Thoracic aorta (tissue), 2 donors: Measurements from ENCODE around the gene HOXC11. TPM values are rescaled to one million over a fixed set of nuclear protein-coding genes. Genes with fewer than 3 reads are reported as not detected.

Source experiments
- ATAC-seq: fragments of 150-250 bp; one replicate; pipeline ENCODE4 v1.8.0; 2017; ENCODE audit warnings: low read depth; ENCODE audit not compliant: insufficient number of reproducible peaks, low FRiP score
- DNase-seq: peaks from one replicate; pipeline ENCODE4 v3.0.0-alpha.2; 2020; ENCODE audit warnings: low spot score
- H3K27ac ChIP-seq, 2 donors: fragments of 200-600 bp; sonication (generic); 1 replicate in 1 of 2; 2 replicates in 1 of 2; pipeline ENCODE4 v1.5.1; 2016; ENCODE audit warnings: mild to moderate bottlenecking in 2 of 2, moderate library complexity in 2 of 2
- H3K27me3 ChIP-seq: fragments of 200-600 bp; sonication (generic); replicated peaks from 2 replicates; pipeline ENCODE4 v1.6.0; 2016; ENCODE audit warnings: mild to moderate bottlenecking; ENCODE audit not compliant: insufficient read depth
- H3K36me3 ChIP-seq: fragments of 200-600 bp; sonication (generic); one replicate; pipeline ENCODE4 v1.5.1; 2016
- H3K4me1 ChIP-seq, 2 donors: fragments of 200-600 bp; sonication (generic); 1 replicate in 1 of 2; 2 replicates in 1 of 2; pipeline versions ENCODE4 v1.5.1 to v1.6.0; 2016; ENCODE audit warnings: low read depth in 2 of 2, mild to moderate bottlenecking in 1 of 2; ENCODE audit not compliant: control insufficient read depth in 1 of 2
- H3K4me3 ChIP-seq: fragments of 200-600 bp; sonication (generic); 2 replicates; pipeline ENCODE4 v1.5.1; 2016; ENCODE audit warnings: mild to moderate bottlenecking
- H3K9me3 ChIP-seq: fragments of 200-600 bp; sonication (generic); 2 replicates; pipeline ENCODE4 v1.5.1; 2016
- CTCF ChIP-seq: fragments of 200-600 bp; sonication (generic); IDR thresholded peaks from one replicate; pipeline ENCODE4 v1.5.1; 2019; ENCODE audit warnings: antibody characterized with exemption
- total RNA-seq, 2 donors: library from RNA; depleted of rRNA; stranded (reverse); fragments of >200 nt; gene quantifications; one replicate each; pipeline versions ENCODE4 v1.1.0 to v1.2.3, GENCODE V29; 2016

HOXC11 gene
- total RNA-seq, 2 donors from 2014 or later, result not detected

GRCh38 chr12:53974084-53975063 is 1.4 kb downstream of the HOXC11 start, which contains the start of gene HOTAIR:
HOTAIR (minus strand) TSS chr12:53974954.
- H3K27me3 ChIP-seq, result peaks cover 58% of the 10 kb centered on the region
- no peaks in the 10 kb centered on the region for H3K36me3 ChIP-seq
- no peak for ATAC-seq
- H3K4me3 ChIP-seq, result peak within 1 kb of the TSS; percentile 63
- no peak for DNase-seq
- no peak within 1 kb of the TSS for H3K27ac ChIP-seq
- H3K4me1 ChIP-seq, result peaks cover 16 to 24% of the 10 kb centered on the region in 2 donors
- H3K9me3 ChIP-seq, result no peaks in the 10 kb centered on the region
- TF ChIP-seq CTCF, result no peak

GRCh38 chr12:53975064-53975471 is 2.1 kb downstream of the HOXC11 start:
- peak overlapping the region; percentile 63 for H3K4me3 ChIP-seq
- no peak for TF ChIP-seq CTCF
- H3K27ac ChIP-seq, result no peak overlapping the region
- H3K9me3 ChIP-seq, result no peaks in the 10 kb centered on the region
- H3K4me1 ChIP-seq, result peaks cover 16 to 24% of the 10 kb centered on the region in 2 donors
- DNase-seq, result no peak
- no peaks in the 10 kb centered on the region for H3K36me3 ChIP-seq
- ATAC-seq, result no peak
- peaks cover 57% of the 10 kb centered on the region for H3K27me3 ChIP-seq

- TF ChIP-seq CTCF, result no peak
- no peak overlapping the region for H3K4me3 ChIP-seq
- ATAC-seq (no peak), DNase-seq (no peak)
- peaks cover 52% of the 10 kb centered on the region for H3K27me3 ChIP-seq
- no peaks in the 10 kb centered on the region for H3K36me3 ChIP-seq
- H3K9me3 ChIP-seq, result no peaks in the 10 kb centered on the region
- no peak overlapping the region for H3K27ac ChIP-seq
- H3K4me1 ChIP-seq, result peaks cover 16 to 24% of the 10 kb centered on the region in 2 donors
These were observed 2.7 kb downstream of the HOXC11 start for GRCh38 chr12:53975479-53976152.

- no peak for DNase-seq
- no peak for TF ChIP-seq CTCF
- Histone ChIP-seq H3K36me3 (no peaks in the 10 kb centered on the region), H3K4me1 (peaks cover 16 to 24% of the 10 kb centered on the region in 2 donors), H3K27ac (no peak overlapping the region), H3K9me3 (no peaks in the 10 kb centered on the region), H3K27me3 (peaks cover 45% of the 10 kb centered on the region), H3K4me3 (no peak overlapping the region)
- ATAC-seq, result no peak
These were observed 3.4 kb downstream of the HOXC11 start for GRCh38 chr12:53976172-53976822.
